Osteoblast (primary cell): ENCODE measurements around the gene SORCS2. TPM values are rescaled to one million over a fixed set of nuclear protein-coding genes. Genes with fewer than 3 reads are reported as not detected.

Source experiments
- DNase-seq: peaks from one replicate; pipeline ENCODE4 v3.0.0; 2011; ENCODE audit warnings: low spot score, mixed read lengths; ENCODE audit not compliant: insufficient read length; ENCODE audit errors: missing footprints
- H2AFZ ChIP-seq: 2 replicates; pipeline ENCODE4 v1.6.0; 2011; ENCODE audit warnings: mild to moderate bottlenecking, low read length
- H3K27ac ChIP-seq: 2 replicates; pipeline ENCODE4 v1.5.1; 2011; ENCODE audit warnings: mild to moderate bottlenecking, low read depth, low read length, moderate library complexity
- H3K27me3 ChIP-seq: 2 replicates; pipeline ENCODE4 v1.6.0; 2012; ENCODE audit warnings: mild to moderate bottlenecking, control low read depth, inconsistent platforms, low read length, moderate library complexity; ENCODE audit not compliant: insufficient read depth
- H3K36me3 ChIP-seq: 2 replicates; pipeline ENCODE4 v1.5.1; 2011; ENCODE audit warnings: mild to moderate bottlenecking, low read length, control low read depth, moderate library complexity; ENCODE audit not compliant: insufficient read depth
- H3K4me1 ChIP-seq: 2 replicates; pipeline ENCODE4 v1.5.1; 2011; ENCODE audit warnings: mild to moderate bottlenecking, low read length, control low read depth, moderate library complexity; ENCODE audit not compliant: insufficient read depth
- H3K4me2 ChIP-seq: 2 replicates; pipeline ENCODE4 v1.6.0; 2011; ENCODE audit warnings: mild to moderate bottlenecking, low read length; ENCODE audit not compliant: insufficient read depth
- H3K4me3 ChIP-seq: fragments of 200-600 bp; sonication (generic); 3 replicates; pipeline ENCODE4 v1.5.1; 2012; ENCODE audit warnings: mild to moderate bottlenecking, low read length, inconsistent platforms; ENCODE audit not compliant: insufficient read depth
- H3K79me2 ChIP-seq: 2 replicates; pipeline ENCODE4 v1.6.0; 2012; ENCODE audit warnings: mild to moderate bottlenecking, low read length, control low read depth, inconsistent platforms; ENCODE audit not compliant: insufficient read depth
- H3K9me3 ChIP-seq: 2 replicates; pipeline ENCODE4 v1.5.1; 2011; ENCODE audit warnings: low read depth, low read length, control low read depth
- H4K20me1 ChIP-seq: 2 replicates; pipeline ENCODE4 v1.6.0; 2012; ENCODE audit warnings: mild to moderate bottlenecking, low read length, control low read depth; ENCODE audit not compliant: insufficient read depth
- total RNA-seq: library from RNA; depleted of rRNA; stranded (reverse); fragments of >200 nt; gene quantifications from 2 replicates; pipeline ENCODE4 v1.2.3, GENCODE V29; 2012
- TF ChIP-seq, protein P1 (sequence below): IDR thresholded peaks from 2 replicates; pipeline ENCODE4 v1.5.1; 2011; ENCODE audit warnings: mild to moderate bottlenecking, low read depth, low read length, moderate library complexity; ENCODE audit errors: extremely low read depth

SORCS2 gene
- total RNA-seq, 1 donor = 9.0 TPM

DNA sequence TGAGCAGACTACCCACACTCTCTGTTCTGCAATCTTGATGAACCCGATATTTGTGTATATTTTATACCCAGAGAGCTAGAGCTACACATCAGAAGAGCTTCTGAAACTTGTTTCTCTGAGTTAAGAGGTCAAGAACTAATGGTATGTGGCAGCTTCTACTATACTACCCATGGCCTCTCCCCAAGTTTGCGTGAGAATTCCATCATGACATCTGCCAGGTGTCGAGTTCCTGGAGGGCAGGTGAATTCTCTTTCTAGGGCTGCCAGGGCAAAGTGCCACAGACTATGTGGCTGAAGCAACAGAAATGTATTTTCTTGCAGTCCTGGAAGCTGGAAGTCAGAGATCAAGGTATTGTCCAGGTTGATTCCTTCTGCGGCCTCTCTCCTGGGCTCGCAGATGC, 4.4 kb downstream of the SORCS2 start:
- H3K9me3 ChIP-seq = no peaks in the 10 kb centered on the region
- H3K27me3 ChIP-seq = peaks cover 26% of the 10 kb centered on the region
- peaks cover 20% of the 10 kb centered on the region for H3K4me1 ChIP-seq
- no peaks in the 10 kb centered on the region for H3K36me3 ChIP-seq
- no peak overlapping the region for H3K4me3 ChIP-seq
- H4K20me1 ChIP-seq = no peaks in the 10 kb centered on the region
- H3K79me2 ChIP-seq = no peaks in the 10 kb centered on the region
- no peak overlapping the region for H3K4me2 ChIP-seq
- H2AFZ ChIP-seq = no peak overlapping the region
- peak; percentile 68 for DNase-seq
- H3K27ac ChIP-seq = no peak overlapping the region
- TF ChIP-seq, protein P1, sequence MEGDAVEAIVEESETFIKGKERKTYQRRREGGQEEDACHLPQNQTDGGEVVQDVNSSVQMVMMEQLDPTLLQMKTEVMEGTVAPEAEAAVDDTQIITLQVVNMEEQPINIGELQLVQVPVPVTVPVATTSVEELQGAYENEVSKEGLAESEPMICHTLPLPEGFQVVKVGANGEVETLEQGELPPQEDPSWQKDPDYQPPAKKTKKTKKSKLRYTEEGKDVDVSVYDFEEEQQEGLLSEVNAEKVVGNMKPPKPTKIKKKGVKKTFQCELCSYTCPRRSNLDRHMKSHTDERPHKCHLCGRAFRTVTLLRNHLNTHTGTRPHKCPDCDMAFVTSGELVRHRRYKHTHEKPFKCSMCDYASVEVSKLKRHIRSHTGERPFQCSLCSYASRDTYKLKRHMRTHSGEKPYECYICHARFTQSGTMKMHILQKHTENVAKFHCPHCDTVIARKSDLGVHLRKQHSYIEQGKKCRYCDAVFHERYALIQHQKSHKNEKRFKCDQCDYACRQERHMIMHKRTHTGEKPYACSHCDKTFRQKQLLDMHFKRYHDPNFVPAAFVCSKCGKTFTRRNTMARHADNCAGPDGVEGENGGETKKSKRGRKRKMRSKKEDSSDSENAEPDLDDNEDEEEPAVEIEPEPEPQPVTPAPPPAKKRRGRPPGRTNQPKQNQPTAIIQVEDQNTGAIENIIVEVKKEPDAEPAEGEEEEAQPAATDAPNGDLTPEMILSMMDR = no peak

DNA sequence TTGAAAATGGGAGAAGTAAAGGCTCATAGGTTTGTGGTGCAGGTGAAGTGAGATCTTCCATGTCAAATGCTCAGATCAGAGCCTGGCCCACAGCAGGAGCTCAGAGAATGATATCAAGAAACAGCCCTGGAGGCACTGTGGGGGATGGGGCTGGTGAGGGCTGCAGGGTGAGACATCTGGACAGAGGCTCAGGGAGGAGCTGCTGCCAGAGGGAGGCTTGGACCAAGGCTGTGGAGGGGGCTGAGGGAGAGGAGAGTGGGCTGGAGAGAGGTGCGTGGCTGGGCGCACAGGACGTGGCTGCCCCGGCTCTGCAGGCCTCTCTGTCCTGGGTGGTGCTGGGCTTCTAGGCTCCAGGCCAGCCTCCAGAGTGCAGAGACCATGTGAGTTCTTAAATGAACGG, 5.6 kb downstream of the SORCS2 start:
- Histone ChIP-seq H2AFZ (no peak overlapping the region), H3K27ac (no peak overlapping the region), H4K20me1 (no peaks in the 10 kb centered on the region), H3K79me2 (no peaks in the 10 kb centered on the region), H3K4me2 (no peak overlapping the region), H3K36me3 (no peaks in the 10 kb centered on the region), H3K27me3 (peaks cover 24% of the 10 kb centered on the region), H3K4me1 (peaks cover 30% of the 10 kb centered on the region), H3K9me3 (no peaks in the 10 kb centered on the region), H3K4me3 (no peak overlapping the region)
- DNase-seq = peak; percentile 32
- TF ChIP-seq, protein P1 = no peak

DNA sequence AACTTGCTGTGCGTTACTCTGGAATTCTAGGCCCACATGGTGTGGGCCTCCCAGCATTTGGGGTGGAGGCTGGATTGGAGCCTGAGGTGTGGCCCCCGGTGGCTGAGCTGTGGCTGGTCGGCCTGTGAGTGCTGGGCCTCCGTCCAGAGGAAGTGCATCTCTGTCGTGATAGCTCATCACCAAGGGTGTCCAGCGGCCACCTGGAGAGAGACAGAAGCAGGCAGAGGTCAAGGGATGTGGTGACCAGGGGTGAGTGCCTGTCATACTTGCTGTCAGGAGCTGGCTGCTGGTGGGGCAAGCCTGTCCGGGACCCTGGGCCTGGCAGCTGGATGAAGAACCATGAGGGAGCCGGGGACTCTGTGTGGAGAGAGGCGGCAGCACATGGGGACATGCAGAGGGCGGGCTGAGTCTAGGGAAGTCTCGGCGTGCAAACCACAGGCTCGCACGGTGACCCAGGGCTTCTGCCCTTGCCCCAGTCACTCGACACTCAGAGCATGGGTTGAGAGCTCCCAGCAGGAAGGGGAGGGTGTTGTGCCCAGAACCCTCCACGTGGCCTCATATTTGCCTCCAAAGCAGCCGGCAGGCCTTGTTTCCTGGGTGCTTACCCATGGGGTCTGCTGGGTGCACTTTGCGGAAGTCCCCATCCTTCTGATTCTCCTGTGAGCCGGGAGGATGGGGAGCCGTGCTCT, 6.2 kb downstream of the SORCS2 start:
- no peak overlapping the region for H3K4me2 ChIP-seq
- H3K4me1 ChIP-seq = peaks cover 26% of the 10 kb centered on the region
- no peaks in the 10 kb centered on the region for H3K36me3 ChIP-seq

DNA sequence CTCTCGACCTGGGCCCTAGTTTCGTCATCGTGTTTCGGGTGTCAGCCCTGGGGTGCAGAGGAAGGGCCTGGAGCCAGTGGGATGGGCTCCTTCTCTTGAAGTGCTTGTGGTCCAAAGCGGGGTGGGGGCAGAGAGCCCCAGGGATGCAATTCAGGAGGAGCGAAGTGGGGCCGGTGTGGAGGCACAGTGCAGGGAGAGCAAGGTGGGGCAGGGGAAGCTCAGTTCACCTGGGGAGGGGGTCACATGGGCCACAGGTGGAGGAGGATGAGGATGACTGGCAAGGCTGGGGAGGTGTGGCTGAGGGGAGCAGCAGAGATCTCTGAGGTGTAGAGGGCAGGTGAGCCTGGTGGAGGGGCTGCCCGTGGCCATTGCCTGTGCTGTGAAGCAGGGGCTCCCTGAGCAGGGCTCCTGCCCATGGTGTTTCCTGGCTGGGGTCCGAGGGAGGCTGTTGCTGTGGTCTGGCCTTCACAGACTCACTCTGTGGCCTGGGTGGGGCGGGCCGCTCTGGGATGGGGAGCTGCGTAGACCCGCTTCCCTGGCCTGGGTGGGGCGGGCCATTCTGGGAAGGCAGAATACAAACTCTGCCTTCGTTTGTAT, 6.9 kb downstream of the SORCS2 start:
- Histone ChIP-seq H4K20me1 (no peaks in the 10 kb centered on the region), H3K27me3 (peaks cover 11% of the 10 kb centered on the region), H3K4me2 (no peak overlapping the region), H3K79me2 (no peaks in the 10 kb centered on the region), H2AFZ (no peak overlapping the region), H3K27ac (no peak overlapping the region), H3K4me3 (no peak overlapping the region), H3K36me3 (no peaks in the 10 kb centered on the region), H3K4me1 (peaks cover 26% of the 10 kb centered on the region), H3K9me3 (no peaks in the 10 kb centered on the region)
- TF ChIP-seq, protein P1 = no peak
- no peak for DNase-seq

More for the DNA sequence above, 6.2 kb downstream of the SORCS2 start:
- Histone ChIP-seq H3K9me3 (no peaks in the 10 kb centered on the region), H3K27ac (no peak overlapping the region), H3K79me2 (no peaks in the 10 kb centered on the region), H4K20me1 (no peaks in the 10 kb centered on the region), H3K4me3 (no peak overlapping the region), H3K27me3 (peaks cover 17% of the 10 kb centered on the region), H2AFZ (no peak overlapping the region)
- TF ChIP-seq, protein P1 = no peak
- DNase-seq = peak; percentile 74
